Stomach (tissue), 19 donors: Measurements from ENCODE around the gene TCF23. TPM values are rescaled to one million over a fixed set of nuclear protein-coding genes. Genes with fewer than 3 reads are reported as not detected.
A peak's percentile ranks its signal among the peaks of the same experiment; 100 is the strongest.

Experiments
- DNase-seq, 2 donors: peaks; one replicate each; pipeline versions ENCODE4 v3.0.0 to v3.0.0-alpha.2; 2013 to 2019
- H3K27ac ChIP-seq, 5 donors: fragments of 200-600 bp in 4 of 5; sonication (generic) in 4 of 5; one replicate each; pipeline ENCODE4 v1.5.1; 2013 to 2019; ENCODE audit warnings: mild to moderate bottlenecking in 1 of 5, moderate library complexity in 1 of 5
- H3K27me3 ChIP-seq, 3 donors: fragments of 200-600 bp; sonication (generic); one replicate each; pipeline ENCODE4 v1.5.1; 2017 to 2019; ENCODE audit warnings: mixed run types in 1 of 3
- H3K36me3 ChIP-seq, 4 donors: fragments of 200-600 bp; sonication (generic); 1 replicate in 3 of 4; 2 replicates in 1 of 4; pipeline ENCODE4 v1.5.1; 2016 to 2019
- H3K4me1 ChIP-seq, 4 donors: fragments of 200-600 bp; sonication (generic); one replicate each; pipeline ENCODE4 v1.5.1; 2016 to 2019
- H3K4me3 ChIP-seq, 4 donors: fragments of 200-600 bp; sonication (generic) in 3 of 4; one replicate each; pipeline ENCODE4 v1.5.1; 2016 to 2019; ENCODE audit warnings: mild to moderate bottlenecking in 1 of 4
- H3K9me3 ChIP-seq, 4 donors: fragments of 200-600 bp; sonication (generic); one replicate each; pipeline ENCODE4 v1.5.1; 2016 to 2019
- CTCF ChIP-seq, 7 experiments: fragments of 450-650 bp in 4 of 7; fragments of 200-600 bp in 3 of 7; sonication (generic) in 3 of 7; IDR thresholded peaks; one replicate each; pipeline ENCODE4 v1.5.1; 2016 to 2019; ENCODE audit warnings: antibody characterized with exemption in 7 of 7, control low read depth in 2 of 7, mild to moderate bottlenecking in 1 of 7
- EP300 ChIP-seq: sonication (generic); formaldehyde crosslinking; IDR thresholded peaks from one replicate; pipeline ENCODE4 v1.6.1; 2017; ENCODE audit warnings: antibody characterized with exemption
- POLR2A ChIP-seq, 4 donors: fragments of 450-650 bp; IDR thresholded peaks; one replicate each; pipeline ENCODE4 v1.6.1; 2016; ENCODE audit warnings: antibody characterized with exemption in 4 of 4, control low read depth in 2 of 4, mild to moderate bottlenecking in 1 of 4, moderate library complexity in 1 of 4
- POLR2AphosphoS5 ChIP-seq, 3 donors: sonication (generic); formaldehyde crosslinking; IDR thresholded peaks; one replicate each; pipeline ENCODE4 v1.6.1; 2016; ENCODE audit warnings: antibody characterized with exemption in 3 of 3
- WGBS, 5 donors: extraction: QIAGEN DNeasy Blood & Tissue Kit in 3 of 5; methylation state at CpG; one replicate each; pipeline versions ENCODE4 v1.1.5 to v1.1.7; 2013 to 2018; 5-methylcytosine and 5-hydroxymethylcytosine counted together
- intact Hi-C: fragments of 100-400 bp; cut with DNase I; formaldehyde crosslinking; loops from one replicate; pipeline ENCODE4 v1.15.1; 2023; ENCODE audit warnings: low total_unique reads
- long read RNA-seq, 10 donors: transcript quantifications; one replicate each; lab custom pipeline, GENCODE V29; 2026
- polyA plus RNA-seq, 3 donors: library from polyadenylated mRNA; stranded (reverse); fragments of 200-250 nt; gene quantifications; one replicate each; pipeline ENCODE4 v1.2.3, GENCODE V29; 2013
- total RNA-seq, 5 donors: library from RNA; depleted of rRNA; stranded (reverse); fragments of >200 nt; gene quantifications; one replicate each; pipeline versions ENCODE4 v1.1.0 to v1.2.3, GENCODE V29; 2014 to 2016
- donor health status: healthy with polysubstance abuse.
- donor health status: Bipolar disorder and iron deficiency.
- donor health status: healthy.

Gene TCF23
- total RNA-seq (not detected), polyA plus RNA-seq (under 1 TPM in 1 of 3 donors, not detected in 2; 0.03 TPM)
- long read RNA-seq, donor 1: 0 reads
- long read RNA-seq, donor 2: 0 reads
- long read RNA-seq, donor 3: 0 reads
- long read RNA-seq, donor 4: 0 reads
- long read RNA-seq, donor 5, full-length matches to known transcripts: 1 of 1 reads
- long read RNA-seq, donor 5, partial matches to known transcripts: 0 of 1 reads
- long read RNA-seq, donor 5, other reads (novel, unspliced or antisense): 0 of 1 reads
- long read RNA-seq, donor 6: 0 reads
- long read RNA-seq, donor 7: 0 reads
- long read RNA-seq, donor 8: 0 reads
- long read RNA-seq, donor 9: 0 reads
- long read RNA-seq, donor 10: 0 reads

GRCh38 chr2:27148801-27149439 is at the start of gene TCF23:
TCF23 (plus strand) TSS chr2:27149004; CDS start chr2:27149134, 130 bp downstream.
- intact Hi-C loops: no loop called here
- H3K4me1 ChIP-seq: no peaks in the 10 kb centered on the region
- peak in 1 of 2 donors; percentile 76 for DNase-seq
- H3K27ac ChIP-seq: no peak within 1 kb of the TSS
- no peaks in the 10 kb centered on the region for H3K36me3 ChIP-seq
- peaks cover 0 to 23% (median 0%) of the 10 kb centered on the region in 3 donors for H3K27me3 ChIP-seq
- H3K4me3 ChIP-seq: no peak within 1 kb of the TSS
- WGBS, 5 donors: 60 to 68% (median 65%) methylated on average over 5 to 12 of the region's 12 CpGs
- no peaks in the 10 kb centered on the region for H3K9me3 ChIP-seq
- no peak for TF ChIP-seq EP300
- no peak for TF ChIP-seq POLR2A (IDR thresholded peaks at IDR 0.05)
- TF ChIP-seq POLR2AphosphoS5 (IDR thresholded peaks at IDR 0.05): no peak
- TF ChIP-seq CTCF (IDR thresholded peaks at IDR 0.05): no peak

GRCh38 chr2:27099334-27099955 is 49.4 kb upstream of the TCF23 start:
- H3K4me3 ChIP-seq: no peak overlapping the region
- H3K36me3 ChIP-seq: peaks cover 0 to 20% (median 0%) of the 10 kb centered on the region in 4 donors
- 89 to 92% (median 91%) methylated on average over 9 to 19 of the region's 19 CpGs for WGBS, 5 donors
- H3K27ac ChIP-seq: no peak overlapping the region
- H3K4me1 ChIP-seq: peaks cover 0 to 15% (median 12%) of the 10 kb centered on the region in 4 donors
- DNase-seq: no peak
- intact Hi-C loops: no loop called here
- TF ChIP-seq POLR2A (IDR thresholded peaks at IDR 0.05) (no peak), POLR2AphosphoS5 (IDR thresholded peaks at IDR 0.05) (no peak), EP300 (no peak), CTCF (IDR thresholded peaks at IDR 0.05) (no peak)
- no peaks in the 10 kb centered on the region for H3K9me3 ChIP-seq
- H3K27me3 ChIP-seq: peaks cover 0 to under 1% (median 0%) of the 10 kb centered on the region in 3 donors

GRCh38 chr2:27100036-27100435 is 48.8 kb upstream of the TCF23 start:
- WGBS, 5 donors: 76 to 88% (median 86%) methylated on average over 8 to 10 of the region's 10 CpGs
- Histone ChIP-seq H3K4me3 (no peak overlapping the region), H3K9me3 (no peaks in the 10 kb centered on the region), H3K4me1 (peaks cover 0 to 15% (median 12%) of the 10 kb centered on the region in 4 donors), H3K27me3 (peaks cover 0 to 6% (median 0%) of the 10 kb centered on the region in 3 donors), H3K27ac (no peak overlapping the region), H3K36me3 (peaks cover 0 to 15% (median 0%) of the 10 kb centered on the region in 4 donors)
- intact Hi-C loops: loop anchor here (5.0 to 10.0 kb wide), 2 partner anchors 85 to 182 kb away; partner anchors contain the start of gene TRIM54
- no peak for TF ChIP-seq POLR2AphosphoS5 (IDR thresholded peaks at IDR 0.05)
- TF ChIP-seq POLR2A (IDR thresholded peaks at IDR 0.05): no peak
- TF ChIP-seq EP300: no peak
- no peak for TF ChIP-seq CTCF (IDR thresholded peaks at IDR 0.05)
- no peak for DNase-seq

GRCh38 chr2:27102329-27102728 is 46.5 kb upstream of the TCF23 start:
- H3K27me3 ChIP-seq: peaks cover 0 to 25% (median 0%) of the 10 kb centered on the region in 3 donors
- intact Hi-C loops: loop anchor here (5.0 to 10.0 kb wide), 2 partner anchors 82 to 180 kb away; partner anchors contain the start of gene TRIM54
- no peak overlapping the region for H3K4me3 ChIP-seq
- no peak for TF ChIP-seq CTCF (IDR thresholded peaks at IDR 0.05)
- TF ChIP-seq POLR2AphosphoS5 (IDR thresholded peaks at IDR 0.05): no peak
- no peak for TF ChIP-seq POLR2A (IDR thresholded peaks at IDR 0.05)
- no peak for TF ChIP-seq EP300
- no peak for DNase-seq
- no peak overlapping the region for H3K27ac ChIP-seq
- no peaks in the 10 kb centered on the region for H3K4me1 ChIP-seq
- WGBS, 5 donors: 76 to 84% (median 83%) methylated on average over 4 to 5 of the region's 5 CpGs
- peaks cover 0 to 15% (median 0%) of the 10 kb centered on the region in 4 donors for H3K36me3 ChIP-seq
- no peaks in the 10 kb centered on the region for H3K9me3 ChIP-seq
